GM19043 (cell line): Measurements from ENCODE around the gene NOC4L.

Experiments used
- ATAC-seq: cut with Tn5 transposase; IDR thresholded peaks from one replicate; pipeline ENCODE4 v1.9.1; 2021; ENCODE audit warnings: low read depth; ENCODE audit not compliant: unreplicated experiment

Gene NOC4L

GRCh38 chr12:132166801-132167591 is 22.7 kb downstream of the NOC4L start:
- no peak for ATAC-seq

- ATAC-seq: no peak
Measured at GRCh38 chr12:132167611-132168310, 23.5 kb downstream of the NOC4L start.

- ATAC-seq: no peak
Measured at GRCh38 chr12:132168311-132169031, 24.2 kb downstream of the NOC4L start.

- ATAC-seq: no peak
Measured at GRCh38 chr12:132169376-132169775, 25.1 kb downstream of the NOC4L start.

- no peak for ATAC-seq
Measured at GRCh38 chr12:132170094-132170636, 25.9 kb downstream of the NOC4L start.

- ATAC-seq: no peak
Measured at GRCh38 chr12:132170637-132171292, 26.5 kb downstream of the NOC4L start.

GRCh38 chr12:132171293-132171967 is 27.2 kb downstream of the NOC4L start:
- ATAC-seq: no peak

GRCh38 chr12:132171968-132172521 is 27.8 kb downstream of the NOC4L start:
- no peak for ATAC-seq

GRCh38 chr12:132172619-132173018 is 28.4 kb downstream of the NOC4L start:
- ATAC-seq: no peak

GRCh38 chr12:132173135-132174014 is 29.1 kb downstream of the NOC4L start:
- ATAC-seq: no peak

GRCh38 chr12:132174015-132174838 is 30.0 kb downstream of the NOC4L start:
- ATAC-seq: no peak

GRCh38 chr12:132174839-132175490 is 30.7 kb downstream of the NOC4L start:
- ATAC-seq: no peak

GRCh38 chr12:132175496-132176384 is 31.5 kb downstream of the NOC4L start:
- ATAC-seq: no peak

- ATAC-seq: no peak
Measured at GRCh38 chr12:132176385-132176919, 32.2 kb downstream of the NOC4L start.

- no peak for ATAC-seq
Measured at GRCh38 chr12:132176920-132177551, 32.8 kb downstream of the NOC4L start.

GRCh38 chr12:132178316-132178715 is 34.1 kb downstream of the NOC4L start:
- ATAC-seq: no peak
